GM12878 (cell line): Measurements from ENCODE around the gene GTPBP3. TPM values are rescaled to one million over a fixed set of nuclear protein-coding genes. Genes with fewer than 3 reads are reported as not detected.

ENCODE experiments used
- ATAC-seq: fragments of 200-7000 bp; cut with Tn5 transposase; 3 replicates; pipeline ENCODE4 v1.9.1; 2020; ENCODE audit warnings: mild to moderate bottlenecking, moderate library complexity
- BruUV-seq: library from RNA; stranded (reverse); fragments of 400-500 nt; replicated peaks from 2 replicates; lab custom pipeline; 2021; lab: Mats Ljungman, UMichigan
- CTCF ChIA-PET: fragments of 300-600 bp; sonication (Branson Sonifier 250); formaldehyde crosslinking; extraction: SDS; loops from one replicate; lab custom pipeline; 2021; ENCODE audit warnings: inconsistent platforms; lab: Yijun Ruan, JAX
- POLR2A ChIA-PET: fragments of 350-600 bp; formaldehyde crosslinking; extraction: SDS; loops from one replicate; lab custom pipeline; 2021; ENCODE audit warnings: inconsistent platforms; lab: Charles Lee
- RAD21 ChIA-PET: fragments of 300-600 bp; sonication (Branson Sonifier 250); formaldehyde crosslinking; loops from one replicate; lab custom pipeline; 2023; ENCODE audit warnings: antibody characterized with exemption; ENCODE audit not compliant: unreplicated experiment; lab: Charles Lee
- SMC1A ChIA-PET: fragments of 300-600 bp; sonication (Branson Sonifier 250); formaldehyde crosslinking; loops from one replicate; lab custom pipeline; 2023; ENCODE audit not compliant: unreplicated experiment, uncharacterized antibody; lab: Charles Lee
- DNase-seq: peaks from one replicate; pipeline ENCODE4 v3.0.0-alpha.2; 2011; ENCODE audit warnings: low read depth, low spot score
- FAIRE-seq: peaks from 3 replicates; lab custom pipeline; 2011; peaks lifted over from hg19 to GRCh38; lab: Jason Lieb, UNC
- H2AFZ ChIP-seq: 2 replicates; pipeline ENCODE4 v1.6.0; 2011; ENCODE audit warnings: low read depth, low read length, control low read depth; ENCODE audit not compliant: control insufficient read depth
- H3K27ac ChIP-seq: 2 replicates; pipeline ENCODE4 v1.5.1; 2011; ENCODE audit warnings: control low read depth; ENCODE audit not compliant: control insufficient read depth, insufficient read depth
- H3K27me3 ChIP-seq, 2 experiments: replicated peaks in 1 of 2; 2 replicates each; pipeline versions ENCODE4 v1.6.0 to v1.6.1; 2011; ENCODE audit warnings: low read length in 1 of 2; ENCODE audit not compliant: control insufficient read depth in 2 of 2, insufficient read depth in 2 of 2
- H3K36me3 ChIP-seq, 2 experiments: 2 replicates each; pipeline ENCODE4 v1.5.1; 2011; ENCODE audit warnings: low read length in 1 of 2; ENCODE audit not compliant: control insufficient read depth in 2 of 2, insufficient read depth in 2 of 2
- H3K4me1 ChIP-seq: 2 replicates; pipeline ENCODE4 v1.6.1; 2011; ENCODE audit warnings: mild to moderate bottlenecking, low read length, moderate library complexity, mixed read lengths; ENCODE audit not compliant: control insufficient read depth, insufficient read depth
- H3K4me2 ChIP-seq: 2 replicates; pipeline ENCODE4 v1.6.0; 2011; ENCODE audit warnings: control low read depth; ENCODE audit not compliant: control insufficient read depth, insufficient read depth
- H3K4me3 ChIP-seq: fragments of 200-600 bp; sonication (generic); 2 replicates; pipeline ENCODE4 v1.5.1; 2016
- H3K79me2 ChIP-seq: 2 replicates; pipeline ENCODE4 v1.6.0; 2011; ENCODE audit warnings: low read length; ENCODE audit not compliant: control insufficient read depth, insufficient read depth
- H3K9ac ChIP-seq: 2 replicates; pipeline ENCODE4 v1.8.0; 2011; ENCODE audit warnings: low read length, control low read depth, mixed read lengths; ENCODE audit not compliant: control insufficient read depth, insufficient read depth
- H3K9me3 ChIP-seq: replicated peaks from 3 replicates; pipeline ENCODE4 v1.5.1; 2011; ENCODE audit warnings: mild to moderate bottlenecking, low read length; ENCODE audit not compliant: control insufficient read depth, insufficient read depth
- H4K20me1 ChIP-seq: 2 replicates; pipeline ENCODE4 v1.6.0; 2011; ENCODE audit not compliant: control insufficient read depth, insufficient read depth
- EED ChIP-seq: sonication (generic); IDR thresholded peaks from 2 replicates; pipeline ENCODE4 v1.6.1; 2016; ENCODE audit warnings: antibody characterized with exemption, low read depth
- HSF1 ChIP-seq: fragments of 150-350 bp; IDR thresholded peaks from 2 replicates; pipeline ENCODE4 v1.6.1; 2014; ENCODE audit warnings: mild to moderate bottlenecking, low read depth, low read length
- IKZF2 ChIP-seq, 2 experiments: fragments of 450-650 bp; IDR thresholded peaks; 2 replicates each; pipeline ENCODE4 v1.6.1; 2017; ENCODE audit warnings: mild to moderate bottlenecking in 2 of 2, moderate library complexity in 2 of 2
- KLF5 ChIP-seq: fragments of 450-650 bp; IDR thresholded peaks from 2 replicates; pipeline ENCODE4 v1.6.1; 2014; ENCODE audit warnings: mild to moderate bottlenecking; ENCODE audit not compliant: partially characterized antibody
- MEF2A ChIP-seq: IDR thresholded peaks from 2 replicates; pipeline ENCODE4 v1.6.1; 2011; ENCODE audit warnings: low read depth, mild to moderate bottlenecking, low read length, moderate library complexity; ENCODE audit not compliant: insufficient read depth
- NR2F1 ChIP-seq: fragments of 450-650 bp; conservative IDR thresholded peaks from 2 replicates; pipeline ENCODE4 v1.6.1; 2017; ENCODE audit warnings: mild to moderate bottlenecking
- PAX5 ChIP-seq: IDR thresholded peaks from 2 replicates; pipeline ENCODE4 v1.6.1; 2011; ENCODE audit warnings: low read depth, low read length, borderline replicate concordance
- POLR2AphosphoS2 ChIP-seq: IDR thresholded peaks from 2 replicates; pipeline ENCODE4 v1.6.1; 2011; ENCODE audit warnings: low read depth, mild to moderate bottlenecking, low read length, improper control_type of control experiment, moderate library complexity
- REST ChIP-seq: IDR thresholded peaks from 2 replicates; pipeline ENCODE4 v1.6.1; 2012; ENCODE audit warnings: mild to moderate bottlenecking, low read depth, low read length
- SUPT20H ChIP-seq: IDR thresholded peaks from 2 replicates; pipeline ENCODE4 v1.6.1; 2011; ENCODE audit warnings: low read depth, mild to moderate bottlenecking, low read length, moderate library complexity, borderline replicate concordance; ENCODE audit not compliant: control insufficient read depth
- TARDBP ChIP-seq: IDR thresholded peaks from 2 replicates; pipeline ENCODE4 v1.6.1; 2016; ENCODE audit warnings: borderline replicate concordance
- WGBS: methylation state at CpG from one replicate; pipeline ENCODE4 v1.1.6; 2016; ENCODE audit warnings: low lambda C conversion rate; ENCODE audit not compliant: insufficient replicate concordance, insufficient coverage; ENCODE audit errors: missing lambda C conversion rate; 5-methylcytosine and 5-hydroxymethylcytosine counted together
- in situ Hi-C: fragments of 300-500 bp; cut with MboI; formaldehyde crosslinking; loops from 9 replicates; pipeline ENCODE4 v1.14.3; 2018; ENCODE audit warnings: mixed read lengths
- intact Hi-C: fragments of 100-400 bp; cut with micrococcal nuclease; formaldehyde crosslinking; loops from one replicate; pipeline ENCODE4 v1.14.2; 2022; ENCODE audit not compliant: unreplicated experiment
- polyA plus RNA-seq, 11 experiments: library from polyadenylated mRNA; depleted of rRNA in 4 of 11; unstranded in 6 of 11; stranded (reverse) in 5 of 11; fragments of >200 nt; fragmentation: Nextera tagmentation in 4 of 11; fragmentation: Illumina TruSeq in 1 of 11; extraction: Ambion mirVana in 4 of 11; extraction: Trizol in 1 of 11; gene quantifications; 1 replicate in 1 of 11; 2 replicates in 10 of 11; pipeline versions ENCODE4 v1.2.1 to v1.2.3, GENCODE V29; 2011 to 2016; ENCODE audit warnings: inconsistent platforms in 2 of 11, missing spikeins in 2 of 11, low read depth in 1 of 11
- total RNA-seq, 4 experiments: library from RNA; depleted of rRNA in 3 of 4; stranded (reverse); fragments of >200 nt in 3 of 4; fragmentation: Illumina TruSeq in 1 of 4; extraction: Trizol in 1 of 4; gene quantifications; 2 replicates each; pipeline versions ENCODE4 v1.2.1 to v1.2.3, GENCODE V29; 2013 to 2021

The GTPBP3 gene
- total and polyA plus RNA-seq, 10 of the 15 experiments (the other 5 are each of a cell fraction or from before 2014, with no cell fraction given), result 2.9 to 46.8 (median 15.4) TPM

- Histone ChIP-seq H3K9ac (no peak overlapping the region), H3K4me1 (peaks cover 11% of the 10 kb centered on the region), H3K9me3 (no peaks in the 10 kb centered on the region), H3K36me3 (no peaks in the 10 kb centered on the region; a peak in 2 of 4 replicates), H3K79me2 (peaks cover 6% of the 10 kb centered on the region)
- no peak for FAIRE-seq
- CTCF ChIA-PET, result no interaction called here
- TF ChIP-seq NR2F1 (no peak), EED (no peak), HSF1 (no peak), REST (no peak), KLF5 (no peak), MEF2A (no peak), IKZF2 (IDR thresholded peaks at IDR 0.05) (no peak), PAX5 (no peak), POLR2AphosphoS2 (no peak), SUPT20H (no peak), TARDBP (no peak)
- TF ChIP-seq, all 136 proteins: peak for 0
- BruUV-seq, result no TSS peak
- intact Hi-C loops, result no loop called here
- 91% methylated on average over 15 of the region's 15 CpGs for WGBS
- Histone ChIP-seq H3K27ac (no peak overlapping the region), H3K27me3 (no peaks in the 10 kb centered on the region), H4K20me1 (no peaks in the 10 kb centered on the region), H2AFZ (no peak overlapping the region), H3K4me2 (no peak overlapping the region), H3K4me3 (no peak overlapping the region)
- DNase-seq (no peak), ATAC-seq (no peak)
- in situ Hi-C loops, result no loop called here
- ChIA-PET POLR2A (no interaction called here), SMC1A (no interaction called here), RAD21 (no interaction called here)
Observed at GRCh38 chr19:17341386-17341785, 4.0 kb downstream of the GTPBP3 start.
